Stimulated activated CD4-positive, alpha-beta T cell treated with anti-CD3 and anti-CD28 coated beads, Interleukin-4, amount 100 ng/mL, for 48 hours (primary cell): ENCODE results near the gene NOSTRIN.
"Not testable (repeated sequence)": the region's sequence is repeated elsewhere in the genome, so short reads cannot be mapped to it uniquely, and the experiment has no call there.

ENCODE experiments used
- DNase-seq, 2 donors: peaks; one replicate each; pipeline ENCODE4 v3.0.0-alpha.2; 2020; ENCODE audit warnings: low read depth in 2 of 2

The NOSTRIN gene, protein sequence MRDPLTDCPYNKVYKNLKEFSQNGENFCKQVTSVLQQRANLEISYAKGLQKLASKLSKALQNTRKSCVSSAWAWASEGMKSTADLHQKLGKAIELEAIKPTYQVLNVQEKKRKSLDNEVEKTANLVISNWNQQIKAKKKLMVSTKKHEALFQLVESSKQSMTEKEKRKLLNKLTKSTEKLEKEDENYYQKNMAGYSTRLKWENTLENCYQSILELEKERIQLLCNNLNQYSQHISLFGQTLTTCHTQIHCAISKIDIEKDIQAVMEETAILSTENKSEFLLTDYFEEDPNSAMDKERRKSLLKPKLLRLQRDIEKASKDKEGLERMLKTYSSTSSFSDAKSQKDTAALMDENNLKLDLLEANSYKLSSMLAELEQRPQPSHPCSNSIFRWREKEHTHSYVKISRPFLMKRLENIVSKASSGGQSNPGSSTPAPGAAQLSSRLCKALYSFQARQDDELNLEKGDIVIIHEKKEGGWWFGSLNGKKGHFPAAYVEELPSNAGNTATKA

DNA sequence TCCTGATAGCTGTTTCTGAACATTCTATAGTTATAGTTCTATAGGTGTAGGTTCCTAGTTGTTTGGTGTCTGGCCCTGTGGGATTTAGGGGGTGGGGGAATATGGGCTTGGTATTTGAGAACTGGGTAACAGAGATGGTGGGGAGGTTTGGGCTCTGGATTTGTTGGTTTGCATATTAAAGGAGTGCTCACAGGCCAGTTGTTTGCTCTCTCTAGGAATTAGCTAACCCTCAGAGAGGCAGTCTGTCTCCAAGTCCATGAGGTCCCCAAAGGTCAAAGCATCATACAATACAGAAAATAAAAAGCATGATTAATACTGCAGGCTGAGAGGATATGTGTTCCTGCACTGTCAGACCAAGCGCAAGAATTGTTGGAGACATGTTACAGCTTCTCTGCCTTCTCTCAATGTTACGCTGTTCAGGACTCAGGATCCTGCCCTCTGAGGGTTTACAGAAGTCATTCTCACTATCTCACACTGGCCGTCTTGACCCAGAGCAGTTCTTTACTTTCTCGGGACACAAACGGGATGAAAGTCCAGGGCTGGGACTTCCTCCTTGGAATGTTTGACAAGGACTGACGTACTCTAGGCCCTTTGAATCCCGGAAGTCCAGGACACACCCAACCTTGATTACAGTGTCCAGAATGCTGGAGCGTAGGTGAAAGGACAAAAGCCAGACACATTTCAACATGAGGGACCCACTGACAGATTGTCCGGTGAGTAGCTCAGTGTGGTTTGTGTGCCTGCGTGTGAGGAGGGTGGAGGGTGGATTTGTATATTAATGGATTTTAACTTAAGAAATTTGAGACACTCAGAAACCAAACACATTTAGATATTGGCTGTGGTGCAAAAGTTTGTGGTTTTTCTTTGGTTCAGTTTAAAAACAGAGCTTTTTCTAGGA lies at the start of gene NOSTRIN:
Gene NOSTRIN, plus strand, starts transcription at position 677 of the 898 bp plus-strand sequence. Its CDS starts 10 bp downstream, at position 687.
- DNase-seq = no peak

DNA sequence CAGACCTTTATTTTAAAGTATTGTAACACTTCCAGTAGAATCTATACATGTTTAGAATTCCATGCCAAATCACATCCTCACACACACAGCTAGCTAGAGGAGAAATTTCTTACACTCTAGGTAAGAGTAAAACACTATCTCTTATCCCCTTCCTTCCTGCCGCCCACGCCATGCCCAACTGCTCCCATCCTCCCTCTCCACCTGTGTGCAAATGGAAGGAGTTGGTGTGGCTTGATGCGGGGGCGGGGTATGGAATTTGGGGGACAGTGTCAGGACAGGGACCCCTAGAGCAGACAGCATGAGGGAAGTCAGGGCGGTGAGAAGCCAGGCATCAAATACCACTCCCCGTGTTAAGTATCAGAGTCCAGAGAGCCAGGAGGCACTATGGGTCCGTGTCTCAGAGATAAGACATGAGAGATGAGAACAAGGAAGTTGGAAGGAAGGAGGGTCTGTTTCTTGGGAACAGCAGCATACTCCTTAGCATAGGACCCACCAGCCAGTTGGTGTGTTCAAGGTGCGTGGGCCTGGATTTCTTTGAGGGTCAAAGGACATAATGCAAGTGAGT lies 48.6 kb upstream of the NOSTRIN start:
- no peak for DNase-seq

DNA sequence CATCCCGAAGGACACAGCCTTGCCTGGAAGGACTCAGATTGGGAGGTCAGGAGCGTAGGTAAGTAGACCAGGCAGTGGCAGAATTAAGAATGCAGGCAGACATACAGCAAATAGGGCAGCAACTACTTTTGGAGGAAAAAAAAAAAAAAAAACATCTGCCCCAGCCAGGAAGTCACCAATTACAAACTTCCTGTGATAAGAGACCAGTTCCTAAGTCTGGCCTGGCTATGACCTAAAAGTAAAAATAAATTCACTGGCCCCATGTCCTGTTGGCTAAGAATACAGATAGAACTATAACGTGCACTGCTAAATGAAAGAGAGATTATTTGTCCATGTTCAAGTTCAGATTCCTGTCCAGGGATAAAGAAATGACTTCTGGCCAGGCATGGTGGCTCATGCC lies 45.2 kb upstream of the NOSTRIN start:
- DNase-seq = no peak

DNA sequence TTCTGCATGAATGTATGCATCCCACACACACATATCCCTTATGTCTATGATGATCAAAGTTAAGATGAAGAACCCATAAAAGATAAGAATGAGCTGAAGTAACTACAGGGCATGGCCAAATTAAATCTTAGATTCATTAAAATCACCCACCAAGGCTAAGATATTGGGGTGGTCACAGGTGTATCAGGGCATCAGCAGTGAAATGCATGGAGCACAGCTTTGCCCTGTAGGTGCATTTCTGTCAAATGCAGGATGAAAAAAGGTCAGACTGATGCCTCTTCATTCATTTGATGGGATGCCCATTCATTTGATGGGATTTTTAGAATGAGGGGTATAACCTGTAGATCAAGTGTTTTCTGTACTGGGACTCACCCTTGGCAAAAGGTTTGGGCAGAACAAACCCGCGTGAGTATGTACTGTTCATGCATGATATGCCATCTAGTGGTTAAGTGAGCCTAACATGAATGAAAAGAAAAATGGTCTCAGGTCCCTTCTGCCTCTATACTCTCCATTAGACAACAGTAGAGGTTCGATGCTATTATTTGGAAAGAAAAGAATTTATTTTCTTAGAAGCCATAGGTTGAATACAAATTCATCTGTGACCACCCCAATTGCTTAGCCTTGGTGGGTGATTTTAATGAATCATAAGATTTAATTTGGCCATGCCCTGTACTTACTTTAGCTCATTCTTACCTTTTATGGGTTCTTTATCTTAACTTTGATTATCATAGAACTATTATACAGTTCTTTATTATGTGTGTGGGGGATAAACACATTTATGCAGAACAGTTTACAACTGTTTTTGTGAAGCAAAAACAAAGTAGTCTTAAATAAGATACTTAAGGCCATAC lies 43.2 kb upstream of the NOSTRIN start:
- DNase-seq = no peak

DNA sequence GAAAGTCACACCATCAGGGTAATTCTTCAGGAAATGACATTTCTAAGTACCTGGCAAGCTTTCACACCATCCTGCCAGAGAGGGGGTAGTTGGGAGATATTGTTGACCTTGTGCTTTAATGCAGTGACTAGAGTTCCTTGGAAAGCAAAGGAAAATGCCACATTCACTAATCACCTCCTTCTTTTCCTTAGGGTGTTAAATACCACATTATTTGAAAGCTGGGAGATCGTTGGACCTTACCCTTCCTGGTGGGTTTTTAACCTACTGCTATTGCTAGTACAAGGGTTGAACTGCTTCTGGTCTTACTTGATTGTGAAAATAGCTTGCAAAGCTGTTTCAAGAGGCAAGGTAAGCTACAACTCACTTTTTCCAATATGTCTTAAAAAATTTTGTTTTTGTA lies 37.0 kb upstream of the NOSTRIN start:
- no peak for DNase-seq

DNA sequence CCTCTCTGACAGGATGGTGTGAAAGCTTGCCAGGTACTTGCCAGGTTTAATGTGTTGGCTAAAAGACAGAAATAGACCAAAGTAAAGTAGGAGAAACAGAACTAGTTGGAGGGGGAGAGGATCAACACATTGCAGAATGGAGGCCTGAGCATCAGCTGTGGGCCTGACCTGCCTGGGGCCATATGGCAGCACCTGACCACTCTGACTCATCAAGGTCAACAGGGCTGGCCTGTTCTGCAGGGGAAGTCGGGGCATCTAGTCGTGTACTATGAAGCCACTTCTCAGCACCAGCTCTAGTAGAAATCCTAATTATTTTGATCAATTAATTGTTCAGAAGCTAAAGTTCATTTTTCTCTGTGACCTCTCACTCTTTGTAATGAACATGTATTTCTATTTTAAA lies 35.8 kb upstream of the NOSTRIN start:
- DNase-seq = no peak

DNA sequence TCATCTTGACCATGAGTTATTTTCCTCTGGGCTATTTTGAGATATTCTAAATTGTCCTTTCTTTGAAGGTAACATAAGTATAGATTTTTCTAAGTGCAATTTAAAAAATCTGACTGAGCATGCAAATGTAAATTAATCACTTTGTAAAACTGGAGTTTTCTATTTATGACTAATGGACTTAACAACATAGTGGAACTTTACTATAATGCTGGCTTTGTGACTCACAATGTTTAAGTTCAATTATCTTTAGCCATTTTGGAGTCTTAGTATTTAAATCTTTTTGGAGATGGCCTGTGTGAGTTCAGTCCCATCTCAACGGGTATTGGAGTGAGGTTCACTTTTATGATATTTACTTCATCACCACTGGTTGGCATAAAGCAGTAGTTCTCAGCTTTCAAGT lies 35.2 kb upstream of the NOSTRIN start:
- no peak for DNase-seq

DNA sequence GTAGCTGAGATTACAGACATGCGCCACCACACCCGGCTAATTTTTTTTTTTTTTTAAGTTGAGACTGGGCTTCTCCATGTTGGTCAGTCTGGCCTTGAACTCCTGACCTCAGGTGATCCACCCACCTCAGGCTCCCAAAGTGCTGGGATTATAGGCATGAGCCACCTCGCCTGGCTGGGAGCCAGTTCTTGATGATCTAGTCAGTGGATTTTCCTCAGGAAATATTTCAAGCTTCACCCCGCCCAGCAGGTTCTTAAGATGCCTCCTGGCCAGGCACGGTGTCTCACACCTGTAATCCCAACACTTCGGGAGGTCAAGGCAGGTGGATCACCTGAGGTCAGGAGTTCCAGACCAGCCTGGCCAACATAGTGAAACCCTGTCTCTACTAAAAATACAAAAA lies 34.1 kb upstream of the NOSTRIN start:
- not testable (repeated sequence) for DNase-seq

DNA sequence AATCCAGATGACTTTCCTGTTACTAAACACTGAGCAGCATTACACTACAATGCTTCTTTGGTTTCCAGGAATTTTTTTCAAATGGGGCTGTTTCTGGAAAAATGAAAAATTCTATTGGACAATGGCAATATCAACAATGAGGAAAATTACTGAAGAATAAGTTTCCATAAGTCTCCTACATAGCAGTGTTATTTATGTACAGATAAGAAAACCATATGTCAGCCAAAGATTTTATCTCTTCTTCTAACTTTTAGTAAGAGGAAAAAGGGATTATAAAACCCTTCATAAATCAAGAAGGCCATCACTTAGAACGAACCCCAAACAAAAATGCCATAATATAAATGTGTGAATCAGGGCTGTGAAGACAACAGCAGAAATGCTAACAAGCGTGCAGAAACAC lies 31.6 kb upstream of the NOSTRIN start:
- no peak for DNase-seq

DNA sequence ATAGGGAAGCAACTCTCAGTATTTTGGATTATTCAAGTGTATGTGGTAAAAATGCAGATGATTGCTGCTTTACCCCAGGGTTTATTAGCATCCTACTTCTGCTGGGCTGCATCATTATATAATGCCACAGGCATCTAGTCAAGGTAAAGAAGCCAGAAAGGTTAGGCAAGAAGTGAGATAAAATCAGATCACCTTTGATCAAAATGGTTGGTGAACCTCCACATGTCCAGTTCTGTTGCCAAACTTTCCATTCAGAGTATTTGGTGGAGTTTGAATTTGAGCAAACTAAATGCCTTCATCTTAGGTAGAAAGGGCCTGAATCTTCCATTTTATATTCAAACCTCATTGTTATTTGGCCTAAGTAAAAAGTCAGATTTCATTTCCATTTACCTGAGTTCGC lies 29.7 kb upstream of the NOSTRIN start:
- no peak for DNase-seq

DNA sequence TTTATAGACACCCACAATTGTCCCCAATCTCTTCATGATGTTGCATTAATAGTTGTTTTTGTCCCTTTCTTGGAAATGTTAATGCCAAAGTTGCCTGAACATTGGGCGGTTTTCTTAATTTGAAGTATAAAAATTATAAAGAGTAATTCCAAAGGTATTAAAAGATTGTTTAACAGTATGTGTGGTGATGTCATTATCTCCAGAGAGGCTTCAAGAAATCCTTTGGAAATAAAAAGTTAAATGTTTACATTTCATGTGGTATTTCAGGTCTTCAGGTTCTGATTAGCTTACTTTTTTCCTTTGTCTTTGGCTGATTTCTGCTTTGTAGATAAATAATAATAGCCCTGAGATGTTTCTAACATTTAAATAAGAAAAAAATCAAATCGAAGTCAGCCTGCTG lies 29.3 kb upstream of the NOSTRIN start:
- DNase-seq = no peak

DNA sequence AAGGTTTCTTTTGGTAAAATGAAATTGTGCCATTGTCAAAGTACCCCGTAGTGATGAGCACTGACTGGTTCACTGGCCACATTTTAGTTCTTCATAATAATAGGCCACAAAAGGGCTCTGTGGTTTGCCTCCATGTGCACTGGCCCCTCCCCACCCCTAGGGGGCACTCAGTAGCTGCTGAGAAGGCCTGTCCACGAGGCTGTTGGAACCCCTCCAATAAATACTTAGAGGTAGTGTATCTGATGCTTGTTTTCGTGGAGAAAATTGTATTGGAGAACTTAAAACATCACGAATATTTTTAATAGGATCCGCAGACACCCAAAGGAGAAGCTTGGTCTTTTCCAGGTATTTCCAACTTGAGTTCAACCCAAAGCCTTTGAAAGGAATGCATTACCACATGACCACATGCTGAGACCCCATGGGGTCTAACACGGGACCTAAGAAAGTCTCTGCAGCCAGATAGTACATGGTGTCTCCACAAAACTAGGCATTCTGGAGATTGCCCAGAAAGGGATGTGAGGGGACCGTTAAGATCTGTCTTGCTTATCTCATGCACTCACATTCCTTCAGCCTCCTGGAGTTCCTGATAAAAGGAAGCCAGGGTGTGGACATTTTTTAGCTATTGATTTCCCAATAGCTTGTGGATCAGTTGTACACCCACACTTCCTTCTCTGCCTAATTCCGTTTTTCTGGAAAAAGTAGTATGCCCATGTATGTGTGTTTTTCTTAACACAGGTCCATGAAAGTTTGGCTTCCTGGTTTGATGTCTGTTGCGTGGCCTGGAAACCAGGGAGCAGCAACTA lies 28.5 kb upstream of the NOSTRIN start:
- peak; percentile 22 to 26 for DNase-seq

DNA sequence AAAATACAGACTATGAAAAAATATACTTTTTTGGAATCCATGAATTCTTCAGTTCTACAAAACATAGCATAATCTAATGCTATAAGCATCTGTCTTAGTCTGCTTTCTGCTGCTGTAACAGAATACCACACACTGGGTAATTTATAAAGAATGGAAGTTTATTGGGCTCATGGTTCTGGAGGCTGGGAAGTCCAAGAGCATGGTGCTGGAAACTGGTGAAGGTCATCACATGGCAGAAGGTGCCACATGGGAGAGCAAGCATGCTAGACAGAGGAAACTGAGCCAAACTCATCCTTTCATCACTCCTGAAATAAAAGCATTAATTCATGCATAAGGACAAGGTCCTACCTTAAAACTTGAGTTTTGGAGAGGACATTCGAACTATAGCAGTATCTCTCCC lies 26.6 kb upstream of the NOSTRIN start:
- DNase-seq = no peak

DNA sequence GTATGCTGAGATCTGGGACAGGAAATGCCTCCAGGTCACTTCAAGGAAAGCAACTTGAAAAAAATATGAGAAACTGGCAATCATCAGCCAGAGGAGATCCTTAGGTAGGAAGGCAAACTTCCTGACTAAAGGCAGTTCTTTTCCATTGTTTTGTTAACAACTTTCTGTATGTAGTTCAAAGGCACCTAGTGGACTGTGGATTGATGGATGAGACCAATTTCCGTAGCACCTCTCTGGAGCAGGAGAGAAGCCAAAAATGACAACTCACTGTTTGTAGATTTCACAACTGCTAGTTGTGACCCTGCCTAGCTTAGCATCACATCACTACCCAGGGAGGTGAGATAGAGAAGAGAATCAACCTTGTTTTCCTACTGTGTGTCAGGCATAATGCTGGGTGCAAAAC lies 21.8 kb upstream of the NOSTRIN start:
- DNase-seq = no peak

DNA sequence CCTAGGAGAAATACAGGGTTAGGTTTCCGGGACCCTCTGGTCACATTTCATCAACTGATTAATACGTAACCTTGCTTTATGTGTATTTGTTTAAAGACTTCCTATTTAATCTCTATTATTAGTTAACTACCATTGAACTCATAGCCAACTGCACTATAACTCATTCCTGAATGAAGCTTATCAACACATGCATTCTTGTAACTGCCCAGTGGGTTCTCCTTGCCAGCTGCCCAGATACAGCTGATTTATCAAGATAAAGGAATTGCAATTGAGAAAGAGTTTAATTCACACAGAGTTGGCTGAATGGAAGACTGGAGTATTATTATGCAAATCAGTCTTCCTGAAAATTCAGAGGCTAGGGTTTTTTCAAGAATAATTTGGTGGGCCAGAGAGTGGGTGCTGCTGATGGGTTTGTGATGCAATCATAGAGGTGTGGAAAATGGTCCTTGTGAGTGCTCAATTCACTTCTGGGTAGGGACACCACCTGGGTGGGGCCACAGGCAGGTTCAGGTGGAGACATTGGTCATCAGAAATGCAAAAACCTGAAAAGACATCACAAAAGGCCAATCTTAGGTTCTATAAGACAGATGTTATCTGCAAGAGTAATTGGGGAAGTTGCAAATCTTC lies 21.1 kb upstream of the NOSTRIN start:
- DNase-seq = no peak

DNA sequence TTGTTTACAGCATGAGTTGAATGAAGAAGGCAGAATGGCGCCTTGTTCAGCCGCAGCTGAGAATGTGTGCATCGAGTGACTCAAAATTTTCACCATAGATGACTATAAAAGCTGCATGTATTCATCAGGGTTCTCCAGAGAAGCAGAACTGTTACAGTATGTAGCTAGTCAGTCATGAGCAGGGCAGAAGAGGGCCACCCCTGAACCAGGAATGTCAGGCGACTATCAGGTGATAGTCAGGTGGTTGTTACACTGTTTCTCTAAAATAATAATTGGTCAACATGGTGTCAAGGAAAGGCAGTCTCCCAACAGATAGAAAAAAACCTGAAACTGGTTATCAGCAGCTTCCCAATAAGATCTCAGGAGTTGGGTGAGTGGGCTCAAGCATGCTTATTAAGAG lies 20.2 kb upstream of the NOSTRIN start:
- DNase-seq = no peak

DNA sequence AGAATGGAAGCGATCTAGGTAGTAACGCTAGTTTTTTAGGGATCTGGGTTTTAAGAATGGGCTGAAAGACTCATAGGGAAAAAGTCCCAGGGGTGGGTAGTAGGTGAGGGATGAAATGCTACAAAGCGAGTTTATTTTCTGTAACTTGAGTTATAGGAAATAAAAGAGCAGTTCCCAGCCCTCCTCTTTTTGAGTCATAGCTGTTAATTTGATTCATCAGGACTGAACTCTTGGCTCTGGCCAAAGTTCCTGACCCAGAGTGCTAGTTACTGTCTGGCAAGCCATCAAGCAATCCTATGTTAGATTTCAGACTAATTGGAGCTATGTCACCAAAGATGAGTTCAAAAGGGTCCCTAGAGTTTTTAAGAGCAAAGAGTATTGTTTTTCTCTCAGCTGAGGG lies 17.4 kb upstream of the NOSTRIN start:
- no peak for DNase-seq

DNA sequence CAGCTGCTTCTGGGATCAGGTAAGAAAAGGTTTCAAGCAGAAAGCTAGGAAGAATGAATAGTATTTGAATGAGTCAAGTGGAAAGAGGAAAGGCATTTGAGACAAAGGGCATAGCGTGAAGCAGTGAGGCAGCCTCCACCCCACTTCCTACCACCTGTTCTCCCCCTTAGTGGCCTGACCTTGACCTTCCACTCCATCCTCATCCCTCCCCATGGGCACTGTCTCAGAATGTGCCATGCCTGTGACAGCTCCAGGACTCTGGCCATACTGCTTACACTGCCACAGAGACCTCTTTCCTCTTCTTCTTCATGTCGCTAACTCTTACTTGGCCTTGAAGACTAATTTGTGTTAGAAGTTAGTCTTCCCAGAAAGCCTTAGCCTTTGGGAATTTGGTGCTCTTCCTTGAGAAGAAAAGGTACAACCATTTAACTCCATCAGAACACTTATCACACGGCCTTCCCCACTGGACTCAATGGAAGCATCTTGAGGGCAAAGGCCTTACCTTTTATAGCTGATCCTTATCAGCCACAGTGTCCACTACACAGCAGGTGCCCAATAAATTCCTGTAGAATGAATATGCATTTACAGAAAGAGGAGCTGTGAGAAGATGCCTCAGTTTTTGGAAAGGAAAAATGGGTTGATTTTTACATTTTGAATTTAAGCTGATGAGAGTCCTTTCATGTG lies 15.2 kb upstream of the NOSTRIN start:
- DNase-seq = no peak

DNA sequence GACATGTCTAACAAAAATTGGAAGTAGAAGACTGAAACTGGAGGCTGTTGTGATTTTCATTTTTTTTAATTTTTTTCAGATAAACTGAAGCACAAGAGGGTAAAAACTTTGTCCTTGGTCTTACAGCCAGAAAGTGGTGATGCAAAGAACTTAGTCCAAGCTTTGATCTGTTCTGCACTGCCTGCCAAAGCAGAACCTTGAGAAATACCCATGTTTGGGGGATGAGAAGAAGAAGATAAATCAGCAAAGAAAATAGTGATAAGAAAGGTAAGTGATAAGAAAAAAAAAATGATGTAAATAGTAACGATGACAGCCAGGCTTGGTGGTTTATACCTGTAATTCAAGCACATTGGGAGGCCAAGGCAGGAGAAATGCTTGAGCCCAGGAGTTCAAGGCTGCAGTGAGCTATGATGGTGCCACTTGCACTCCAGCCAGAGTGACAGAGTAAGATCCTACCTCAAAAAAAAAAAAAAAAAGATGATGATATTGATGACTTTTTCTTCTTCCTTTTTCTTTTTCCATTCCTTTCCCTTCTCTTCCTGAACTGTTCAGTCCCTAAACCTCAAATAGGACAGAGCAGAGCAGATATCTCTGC lies 14.6 kb upstream of the NOSTRIN start:
- no peak for DNase-seq
